K562 (cell line): Measurements from ENCODE around the gene SMIM3.

Experiments
- BHLHE40 ChIP-seq: IDR thresholded peaks from 2 replicates; pipeline ENCODE4 v1.6.1; 2011; ENCODE audit warnings: low read length, improper control_type of control experiment
- CBFB ChIP-seq: sonication (generic); formaldehyde crosslinking; IDR thresholded peaks from 2 replicates; pipeline ENCODE4 v1.4.0; 2020; ENCODE audit warnings: mild to moderate bottlenecking, missing genetic modification reagents
- HDAC2 ChIP-seq: fragments of 450-650 bp; IDR thresholded peaks from 2 replicates; pipeline ENCODE4 v1.6.1; 2016; ENCODE audit warnings: mild to moderate bottlenecking
- HNRNPUL1 ChIP-seq: fragments of 200-400 bp; formaldehyde crosslinking; IDR thresholded peaks from 2 replicates; pipeline ENCODE4 v1.6.1; 2017; ENCODE audit warnings: low read length
- MEF2A ChIP-seq: IDR thresholded peaks from 2 replicates; pipeline ENCODE4 v1.6.1; 2011; ENCODE audit warnings: low read depth, mild to moderate bottlenecking, low read length, moderate library complexity; ENCODE audit not compliant: control insufficient read depth
- TCF7L2 ChIP-seq: fragments of 150-350 bp; IDR thresholded peaks from 2 replicates; pipeline ENCODE4 v1.6.1; 2016; ENCODE audit warnings: low read depth, mild to moderate bottlenecking, low read length, moderate library complexity
- U2AF2 ChIP-seq: fragments of 200-400 bp; formaldehyde crosslinking; optimal IDR thresholded peaks from 2 replicates; pipeline ENCODE3; 2017; ENCODE audit warnings: low read depth, mild to moderate bottlenecking, low read length
- ZBTB1 ChIP-seq: sonication (generic); formaldehyde crosslinking; IDR thresholded peaks from 2 replicates; pipeline ENCODE4 v1.8.1; 2023; ENCODE audit warnings: missing genetic modification reagents, low read depth, mild to moderate bottlenecking, borderline replicate concordance
- ZNF232 ChIP-seq: sonication (generic); formaldehyde crosslinking; IDR thresholded peaks from 2 replicates; pipeline ENCODE4 v1.8.0; 2022; ENCODE audit warnings: mild to moderate bottlenecking, missing genetic modification reagents
- TF ChIP-seq, protein P1 (sequence below), 3 experiments: IDR thresholded peaks in 2 of 3; conservative IDR thresholded peaks in 1 of 3; 2 replicates each; pipeline ENCODE4 v1.5.1; 2011 to 2012; ENCODE audit warnings: low read length in 3 of 3, mild to moderate bottlenecking in 3 of 3, control low read depth in 2 of 3, improper control_type of control experiment in 1 of 3, inconsistent platforms in 1 of 3, low read depth in 1 of 3, mixed read lengths in 1 of 3, moderate library complexity in 1 of 3; ENCODE audit not compliant: insufficient read depth in 2 of 3

DNA sequence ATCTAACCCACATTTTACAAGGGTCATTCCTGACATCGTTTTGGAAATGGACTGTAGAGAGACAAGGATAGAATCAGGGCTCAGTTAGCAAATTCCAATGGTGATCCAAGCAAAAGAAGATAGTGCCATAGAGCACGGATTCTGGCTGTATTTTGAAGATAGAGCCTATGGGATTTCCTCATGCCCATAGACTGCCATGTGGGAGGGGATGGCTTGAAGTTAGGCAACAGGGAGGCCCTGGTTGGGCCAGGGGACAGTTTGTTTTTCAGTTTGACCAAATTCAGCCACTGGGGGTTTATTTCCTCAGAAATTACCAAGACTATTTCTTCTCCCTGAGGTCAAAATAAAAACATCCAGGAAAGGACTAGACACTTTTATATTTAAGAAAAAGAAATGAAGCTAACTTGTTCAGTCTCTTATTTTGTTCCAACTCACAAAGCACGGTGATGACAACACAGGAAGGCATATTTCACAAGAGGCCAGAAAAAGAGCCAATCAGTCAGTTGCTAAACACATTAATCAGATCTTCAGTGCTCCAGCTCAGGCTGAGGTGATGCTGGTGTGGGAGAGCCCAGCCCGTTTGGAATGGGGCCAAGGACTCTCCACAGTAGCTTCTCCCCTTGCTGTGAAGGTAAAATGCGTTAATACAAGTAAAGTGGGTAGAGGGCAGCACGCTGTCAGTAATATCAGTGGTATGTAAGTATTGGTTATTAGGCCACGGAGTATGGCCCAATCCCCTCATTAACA lies 15.4 kb upstream of the SMIM3 start:
- TF ChIP-seq BHLHE40 (peak; percentile 48), HNRNPUL1 (no peak), HDAC2 (0 out of 2 replicates have a peak, but pooled peaks have one; percentile 52), TCF7L2 (no peak), U2AF2 (no peak), ZNF232 (CRISPR knock-in tag) (no peak), ZBTB1 (CRISPR knock-in tag) (no peak), CBFB (no peak), MEF2A (no peak)
- TF ChIP-seq, protein P1, sequence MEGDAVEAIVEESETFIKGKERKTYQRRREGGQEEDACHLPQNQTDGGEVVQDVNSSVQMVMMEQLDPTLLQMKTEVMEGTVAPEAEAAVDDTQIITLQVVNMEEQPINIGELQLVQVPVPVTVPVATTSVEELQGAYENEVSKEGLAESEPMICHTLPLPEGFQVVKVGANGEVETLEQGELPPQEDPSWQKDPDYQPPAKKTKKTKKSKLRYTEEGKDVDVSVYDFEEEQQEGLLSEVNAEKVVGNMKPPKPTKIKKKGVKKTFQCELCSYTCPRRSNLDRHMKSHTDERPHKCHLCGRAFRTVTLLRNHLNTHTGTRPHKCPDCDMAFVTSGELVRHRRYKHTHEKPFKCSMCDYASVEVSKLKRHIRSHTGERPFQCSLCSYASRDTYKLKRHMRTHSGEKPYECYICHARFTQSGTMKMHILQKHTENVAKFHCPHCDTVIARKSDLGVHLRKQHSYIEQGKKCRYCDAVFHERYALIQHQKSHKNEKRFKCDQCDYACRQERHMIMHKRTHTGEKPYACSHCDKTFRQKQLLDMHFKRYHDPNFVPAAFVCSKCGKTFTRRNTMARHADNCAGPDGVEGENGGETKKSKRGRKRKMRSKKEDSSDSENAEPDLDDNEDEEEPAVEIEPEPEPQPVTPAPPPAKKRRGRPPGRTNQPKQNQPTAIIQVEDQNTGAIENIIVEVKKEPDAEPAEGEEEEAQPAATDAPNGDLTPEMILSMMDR (IDR thresholded peaks at IDR 0.05 in 2 of 3, conservative IDR thresholded peaks at IDR 0.05 in 1 of 3; ENCODE audit: insufficient read depth in 2 of 3, low read depth in 1 of 3, low read length in 3 of 3) = peak in 2 of 3 experiments; percentile 31 to 56; a peak in 3 of 6 replicates
